OCI-LY1 (cell line): Measurements from ENCODE around the gene PACSIN2.

ENCODE experiments used
- EZH2 ChIP-seq: fragments of 200-600 bp; sonication (generic), shearing (Covaris generic); IDR thresholded peaks from 2 replicates; pipeline ENCODE4 v1.8.0; 2017; ENCODE audit warnings: borderline replicate concordance, mixed run types, mild to moderate bottlenecking, antibody characterized with exemption, low read length, moderate library complexity, mixed read lengths
- TF ChIP-seq, protein P1 (sequence below): fragments of 200-600 bp; sonication (generic), shearing (Covaris generic); IDR thresholded peaks from 2 replicates; pipeline ENCODE4 v1.5.1; 2017; ENCODE audit warnings: mild to moderate bottlenecking, antibody characterized with exemption, low read length, moderate library complexity, mixed read lengths

DNA sequence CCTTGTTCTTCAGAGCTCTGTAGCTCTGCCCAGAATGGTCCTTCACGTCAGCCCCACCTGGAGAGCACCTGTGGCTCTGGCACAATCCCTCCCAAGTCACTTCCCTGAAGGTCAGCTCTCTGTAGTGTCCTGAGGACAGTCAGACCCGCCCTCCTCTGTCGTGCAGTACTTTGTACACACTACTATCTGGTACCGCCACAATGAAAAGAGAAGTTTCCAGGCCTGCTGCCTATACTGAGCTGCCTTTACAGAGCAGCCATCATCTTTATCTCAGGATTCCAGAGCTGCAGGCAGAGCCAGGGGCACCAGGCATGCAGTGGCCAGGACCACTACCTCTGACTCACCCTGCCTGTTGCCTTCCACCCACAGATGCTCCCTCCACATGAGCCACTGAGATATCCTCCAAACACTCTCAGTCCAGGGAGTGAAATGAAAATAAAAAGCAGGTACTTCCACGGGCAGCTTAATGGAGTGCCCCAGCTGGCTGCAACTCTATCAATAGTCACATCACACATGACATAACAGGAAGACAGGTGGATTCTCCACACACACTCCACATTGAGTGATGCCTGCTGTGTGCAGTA, 7.3 kb downstream of the PACSIN2 start:
- TF ChIP-seq, protein P1, sequence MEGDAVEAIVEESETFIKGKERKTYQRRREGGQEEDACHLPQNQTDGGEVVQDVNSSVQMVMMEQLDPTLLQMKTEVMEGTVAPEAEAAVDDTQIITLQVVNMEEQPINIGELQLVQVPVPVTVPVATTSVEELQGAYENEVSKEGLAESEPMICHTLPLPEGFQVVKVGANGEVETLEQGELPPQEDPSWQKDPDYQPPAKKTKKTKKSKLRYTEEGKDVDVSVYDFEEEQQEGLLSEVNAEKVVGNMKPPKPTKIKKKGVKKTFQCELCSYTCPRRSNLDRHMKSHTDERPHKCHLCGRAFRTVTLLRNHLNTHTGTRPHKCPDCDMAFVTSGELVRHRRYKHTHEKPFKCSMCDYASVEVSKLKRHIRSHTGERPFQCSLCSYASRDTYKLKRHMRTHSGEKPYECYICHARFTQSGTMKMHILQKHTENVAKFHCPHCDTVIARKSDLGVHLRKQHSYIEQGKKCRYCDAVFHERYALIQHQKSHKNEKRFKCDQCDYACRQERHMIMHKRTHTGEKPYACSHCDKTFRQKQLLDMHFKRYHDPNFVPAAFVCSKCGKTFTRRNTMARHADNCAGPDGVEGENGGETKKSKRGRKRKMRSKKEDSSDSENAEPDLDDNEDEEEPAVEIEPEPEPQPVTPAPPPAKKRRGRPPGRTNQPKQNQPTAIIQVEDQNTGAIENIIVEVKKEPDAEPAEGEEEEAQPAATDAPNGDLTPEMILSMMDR, result no peak
- TF ChIP-seq EZH2, result no peak
